ENCODE measurements around the gene CFAP20.

- TF ChIP-seq EP300 (IDR thresholded peaks at IDR 0.05) (no peak), POLR2A (IDR thresholded peaks at IDR 0.05) (no peak)
These were observed 47.6 kb upstream of the CFAP20 start for GRCh38 chr16:58176608-58177352.

All from suprapubic skin (tissue), 2 donors.